HG03066 (cell line): ENCODE measurements around the gene SHISA2.

Source experiments
- ATAC-seq: cut with Tn5 transposase; IDR thresholded peaks from one replicate; pipeline ENCODE4 v1.9.1; 2021; ENCODE audit warnings: low read depth; ENCODE audit not compliant: unreplicated experiment

Gene SHISA2

DNA sequence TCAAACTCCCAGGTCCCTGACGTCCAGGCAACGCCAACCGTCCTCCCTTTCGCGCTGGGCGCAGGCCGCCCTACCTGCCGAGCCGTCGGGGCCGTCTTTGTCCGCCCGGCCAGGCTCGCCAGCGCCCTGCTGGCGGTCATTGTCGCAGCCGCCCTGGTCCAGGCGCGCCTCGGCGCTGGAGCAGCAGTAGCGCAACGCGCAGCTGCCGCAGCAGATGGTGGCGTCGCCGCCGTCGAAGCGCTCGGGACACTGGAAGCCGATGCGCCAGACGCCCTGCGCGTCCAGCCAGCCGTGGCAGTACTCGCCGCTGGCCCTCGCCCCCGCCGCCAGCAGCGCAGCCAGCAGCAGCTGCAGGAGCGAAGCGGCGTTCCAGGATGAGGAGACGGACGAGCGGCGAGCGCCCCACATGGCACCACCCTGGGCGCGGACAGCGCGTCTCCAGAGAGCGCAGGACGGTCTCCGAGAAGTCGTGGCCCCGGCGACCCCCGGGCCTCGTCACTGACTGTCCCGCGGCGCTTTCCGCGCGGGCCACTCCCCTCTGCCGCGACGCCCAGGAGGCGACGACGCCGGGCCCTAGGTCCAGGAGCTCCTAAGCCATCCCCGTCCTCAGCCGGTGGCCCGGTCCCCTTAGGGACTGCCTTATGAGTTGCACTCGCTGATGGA lies 1.1 kb downstream of the SHISA2 start:
- no peak for ATAC-seq

DNA sequence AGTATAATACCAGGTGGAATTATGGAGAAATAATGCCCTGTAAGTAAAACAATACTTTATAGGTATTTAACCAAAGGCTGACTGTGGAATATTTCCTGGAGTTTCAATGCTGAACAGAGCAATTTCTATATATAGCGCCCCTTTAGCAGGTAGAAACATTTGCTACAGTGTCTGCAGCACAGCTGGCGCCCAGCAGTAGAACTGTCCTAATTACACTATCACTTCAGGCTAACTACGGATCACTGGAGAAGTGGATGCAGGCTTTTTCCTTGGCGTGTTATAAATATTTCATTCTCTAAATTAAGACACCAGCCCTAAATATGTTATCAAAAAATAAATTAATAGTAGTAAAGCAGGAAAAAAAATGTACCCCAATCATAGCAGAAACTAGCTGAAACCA lies 3.1 kb downstream of the SHISA2 start:
- ATAC-seq = no peak

DNA sequence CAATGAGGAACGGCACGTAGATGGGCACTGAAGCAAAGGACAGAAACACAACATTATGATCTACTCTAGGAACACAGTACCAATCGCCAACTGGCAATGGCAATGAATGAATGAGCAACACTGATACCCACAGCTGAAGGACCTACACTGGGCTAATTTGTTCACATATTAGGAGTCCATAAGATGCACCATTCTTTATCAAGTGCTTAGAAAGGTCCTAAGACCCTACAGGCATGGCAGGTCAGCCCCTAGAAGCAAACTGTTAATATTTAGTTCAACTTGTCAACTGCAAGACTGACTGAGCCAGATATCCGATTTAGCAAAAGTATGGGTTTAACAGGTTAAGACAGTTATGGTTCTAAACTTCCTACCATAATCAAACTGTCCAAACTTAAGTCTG lies 4.8 kb downstream of the SHISA2 start:
- no peak for ATAC-seq

DNA sequence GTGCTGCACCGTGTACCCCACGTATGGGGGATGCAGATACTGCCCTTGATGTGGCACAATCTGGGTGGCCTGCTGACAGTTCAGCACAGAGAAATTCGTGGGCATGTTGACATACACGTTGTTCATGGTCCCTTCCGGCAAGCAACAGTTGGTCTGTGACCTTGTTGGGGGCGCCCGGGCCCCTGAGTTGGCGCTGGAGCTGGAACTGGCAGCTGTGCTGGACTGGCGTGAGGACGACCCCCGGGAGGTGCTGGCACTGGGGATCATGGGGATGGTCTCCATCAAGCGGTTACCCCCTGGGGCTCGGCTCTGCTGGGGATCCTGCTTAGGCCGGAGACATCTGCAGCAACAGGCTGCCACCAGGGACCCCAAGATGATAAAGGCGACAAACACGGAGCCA lies 5.2 kb downstream of the SHISA2 start:
- ATAC-seq = no peak

DNA sequence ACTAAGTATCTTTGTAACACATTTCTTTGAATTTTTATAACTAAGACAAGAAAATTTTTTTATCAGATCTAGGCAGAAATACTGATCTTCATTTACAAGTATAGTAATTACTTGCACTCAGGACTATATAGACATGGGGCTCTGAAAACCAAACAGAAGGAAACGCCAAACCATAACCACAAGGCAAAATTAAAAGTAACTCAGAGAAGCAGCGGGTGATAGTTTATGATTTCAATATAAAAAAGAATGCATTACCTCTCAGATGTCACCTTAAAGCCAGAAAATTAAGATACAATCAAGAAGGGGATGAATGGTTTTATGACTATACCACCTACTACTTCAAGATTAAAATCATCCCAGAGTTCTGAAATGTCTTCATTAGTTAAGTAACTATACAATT lies 6.7 kb downstream of the SHISA2 start:
- no peak for ATAC-seq

DNA sequence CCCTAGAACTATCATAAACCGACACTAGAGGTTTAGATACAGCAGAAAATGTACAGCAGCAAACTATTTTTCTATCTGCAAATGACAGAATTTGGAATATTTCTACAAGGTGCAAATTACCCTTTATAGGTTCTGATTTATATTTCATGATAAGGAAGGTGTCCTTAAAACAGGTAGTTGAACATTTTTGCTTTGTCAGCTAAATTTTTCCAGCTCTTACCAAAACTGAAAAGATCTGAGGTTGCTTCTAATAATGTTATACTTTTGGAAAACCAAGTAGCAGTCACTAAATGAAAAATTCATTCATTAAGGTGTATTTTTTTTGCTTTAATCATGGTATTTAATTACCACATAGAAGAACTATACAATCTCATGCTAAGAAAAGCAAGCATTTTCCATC lies 9.0 kb downstream of the SHISA2 start:
- ATAC-seq = no peak

DNA sequence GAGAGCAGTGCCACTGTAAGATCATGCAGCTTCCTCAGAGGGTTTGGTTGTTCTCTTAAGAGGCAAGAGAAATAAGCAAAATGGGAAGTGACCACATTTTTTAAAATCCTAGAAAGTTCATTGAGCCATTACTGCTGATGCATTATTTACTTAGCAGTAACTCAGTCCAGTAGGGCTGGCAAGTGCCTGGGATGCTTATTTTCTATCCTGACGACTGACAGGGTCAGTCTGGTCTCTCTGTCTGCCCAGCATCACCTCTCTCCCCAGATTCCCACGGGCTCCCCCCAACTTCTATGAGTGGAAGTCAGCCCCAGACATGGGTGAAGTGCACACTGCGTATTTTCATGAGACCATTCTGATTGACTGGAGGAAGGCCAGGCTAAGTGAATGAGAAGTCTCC lies 10.4 kb downstream of the SHISA2 start:
- ATAC-seq = no peak

DNA sequence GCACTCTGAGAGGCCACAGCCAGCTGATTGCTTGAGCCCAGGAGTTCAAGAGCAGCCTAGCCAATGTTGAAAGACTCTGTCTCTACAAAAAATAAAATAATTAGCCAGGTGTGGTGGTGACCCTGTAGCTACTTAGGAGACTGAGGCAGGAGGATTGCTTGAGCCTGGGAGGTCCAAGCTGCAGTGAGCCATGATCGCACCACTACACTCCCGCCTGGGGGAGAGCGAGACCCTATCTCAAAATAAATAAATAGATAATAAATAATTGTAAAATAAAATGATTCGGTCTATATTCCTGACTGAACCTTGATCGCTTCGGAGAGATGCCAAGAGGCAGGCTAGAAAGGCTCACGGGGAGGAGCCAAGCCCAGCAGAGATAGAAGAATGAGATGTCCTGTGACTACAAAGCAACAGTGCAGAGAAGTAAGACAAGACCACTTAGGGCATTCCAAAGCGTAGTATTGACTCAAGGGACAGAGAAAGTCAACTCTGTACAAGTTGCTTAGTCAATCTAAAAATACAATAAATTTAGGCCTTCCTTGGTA lies 12.8 kb downstream of the SHISA2 start:
- ATAC-seq = no peak

DNA sequence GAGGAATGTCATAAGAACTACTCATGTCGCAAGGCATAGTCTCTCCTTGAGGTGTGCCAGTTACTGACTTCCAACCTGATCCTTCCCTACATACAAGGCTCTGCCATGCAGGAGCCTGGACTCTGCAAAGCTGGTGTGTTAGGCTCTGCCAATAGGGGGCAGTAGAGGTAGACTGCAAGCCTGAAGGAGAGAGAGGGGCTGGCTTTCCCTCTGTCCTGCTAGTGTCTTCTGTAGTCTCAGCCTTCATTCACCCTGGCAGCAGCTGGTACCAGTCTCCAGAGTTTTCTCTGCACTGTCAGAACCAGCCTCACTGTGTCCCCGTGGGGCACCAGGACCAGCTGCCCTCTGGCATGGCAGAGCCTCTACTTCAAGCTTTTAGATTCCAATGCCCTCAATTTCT lies 14.5 kb downstream of the SHISA2 start:
- no peak for ATAC-seq

DNA sequence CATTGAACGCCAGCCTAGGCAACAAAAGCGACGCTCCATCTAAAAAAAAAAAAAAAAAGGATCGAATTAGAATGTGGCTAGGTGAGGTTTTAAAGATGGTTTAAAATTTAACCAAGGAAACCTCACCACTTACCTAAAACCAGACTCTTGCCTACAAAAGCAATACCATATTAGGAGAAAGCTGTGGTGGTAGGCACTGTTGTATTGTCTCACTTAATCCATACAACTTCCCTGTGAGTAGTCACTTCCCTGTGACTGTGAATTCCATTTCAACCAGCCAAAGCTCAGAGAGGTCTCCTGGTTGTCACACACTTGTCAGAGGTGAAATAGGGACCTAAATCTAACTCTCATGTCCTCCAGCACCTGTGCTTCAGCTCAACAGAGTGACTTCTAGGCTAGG lies 15.4 kb downstream of the SHISA2 start:
- ATAC-seq = no peak

DNA sequence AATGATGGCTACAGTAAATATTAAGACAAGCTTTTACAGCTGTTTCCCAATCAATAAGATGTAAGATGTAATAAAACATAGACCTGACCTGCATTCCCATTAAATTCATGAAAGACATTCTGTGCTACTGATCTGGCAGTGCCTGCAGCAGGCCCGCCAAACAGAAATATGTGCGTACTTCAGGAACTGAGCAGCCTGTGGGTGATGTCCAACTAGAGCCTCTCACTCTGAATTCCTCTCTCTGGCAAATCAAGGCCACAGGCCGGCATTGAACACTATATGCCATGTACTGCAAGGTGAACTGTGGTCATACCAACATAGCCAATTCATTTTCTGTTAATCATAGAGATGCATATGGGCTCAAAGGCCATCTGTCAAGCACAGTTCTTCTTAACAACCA lies 17.8 kb downstream of the SHISA2 start:
- no peak for ATAC-seq

DNA sequence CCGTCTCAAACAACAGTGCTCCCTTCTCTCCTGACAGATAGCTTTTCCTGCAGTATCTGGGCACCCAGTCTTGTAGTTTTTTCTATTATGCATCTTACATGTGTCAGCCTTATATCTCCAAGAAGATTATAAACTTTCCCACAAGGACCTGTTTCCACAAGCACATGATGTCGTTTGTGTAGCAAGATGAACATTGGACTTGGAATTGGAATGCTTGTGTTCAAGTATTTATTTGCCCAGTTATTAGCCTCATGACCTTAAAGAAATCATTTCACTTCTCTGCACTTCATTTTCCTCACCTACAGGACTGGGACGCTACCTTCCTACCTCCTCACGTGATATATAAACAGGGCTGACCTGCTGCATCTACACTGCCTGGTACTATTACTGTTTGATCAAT lies 21.5 kb downstream of the SHISA2 start:
- ATAC-seq = no peak

DNA sequence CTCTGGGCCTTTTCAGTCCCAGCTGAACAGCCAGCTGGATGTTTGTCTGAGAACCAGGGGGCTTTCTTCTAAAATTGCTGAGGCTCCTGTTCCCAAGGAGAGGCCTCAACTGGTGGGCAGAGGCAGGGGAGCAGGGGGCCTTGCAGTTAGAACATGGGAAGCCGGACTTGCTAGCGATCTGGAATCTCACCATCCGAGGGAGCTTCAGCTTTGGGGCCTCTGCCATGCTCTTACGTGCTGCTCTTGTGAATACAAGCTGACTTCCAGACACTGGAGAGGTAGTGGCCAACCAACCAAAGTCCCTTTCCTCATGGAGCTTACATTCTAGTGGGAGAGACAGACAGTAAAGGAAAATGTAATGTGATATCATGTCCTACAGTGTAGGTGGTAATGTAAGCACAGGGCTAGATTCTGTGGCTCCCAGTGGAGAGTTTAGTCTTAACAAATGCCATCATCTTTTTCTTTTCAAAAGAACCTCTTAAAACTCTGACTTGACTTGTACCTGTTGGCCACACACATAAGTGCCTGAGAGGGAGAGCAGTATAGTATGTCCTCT lies 22.2 kb downstream of the SHISA2 start:
- no peak for ATAC-seq

DNA sequence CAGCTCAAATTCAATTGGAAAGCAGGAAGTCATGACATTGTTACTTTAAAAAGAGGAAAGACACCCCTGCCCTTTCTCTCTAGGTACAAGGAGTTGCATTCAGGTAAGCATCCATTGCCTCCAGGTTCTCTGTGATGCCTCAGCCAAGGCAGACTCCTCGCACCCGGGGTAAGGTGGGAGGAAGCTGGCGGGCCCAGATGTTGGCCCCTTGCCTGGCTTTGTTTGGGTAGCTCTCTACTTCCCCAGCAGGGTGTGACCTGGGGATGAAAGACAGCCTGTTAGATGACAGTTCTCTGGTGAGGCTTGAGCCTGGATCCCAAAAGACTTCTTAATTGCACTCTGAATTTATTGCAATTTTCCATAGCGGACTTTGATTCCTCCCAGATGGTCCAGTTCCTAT lies 25.6 kb downstream of the SHISA2 start:
- ATAC-seq = no peak

DNA sequence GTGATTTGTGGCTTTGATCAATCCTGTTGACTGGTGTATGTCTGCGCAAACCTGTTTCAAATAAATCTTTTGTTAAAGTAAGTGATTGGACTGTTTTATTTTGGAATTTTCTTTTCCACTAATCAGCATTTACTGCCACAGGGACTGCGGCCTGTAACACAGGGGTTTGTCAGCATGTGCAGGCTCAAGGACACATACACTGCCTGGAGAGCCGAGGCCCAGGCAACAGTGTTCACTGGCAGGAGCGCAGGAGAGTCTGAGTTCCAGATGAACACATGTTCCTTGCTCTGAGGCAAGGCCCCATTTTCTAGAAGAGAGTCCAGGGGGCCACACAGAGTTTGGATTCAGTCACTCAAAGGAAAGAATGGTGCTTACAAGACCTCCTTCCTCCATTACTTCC lies 26.0 kb downstream of the SHISA2 start:
- no peak for ATAC-seq

DNA sequence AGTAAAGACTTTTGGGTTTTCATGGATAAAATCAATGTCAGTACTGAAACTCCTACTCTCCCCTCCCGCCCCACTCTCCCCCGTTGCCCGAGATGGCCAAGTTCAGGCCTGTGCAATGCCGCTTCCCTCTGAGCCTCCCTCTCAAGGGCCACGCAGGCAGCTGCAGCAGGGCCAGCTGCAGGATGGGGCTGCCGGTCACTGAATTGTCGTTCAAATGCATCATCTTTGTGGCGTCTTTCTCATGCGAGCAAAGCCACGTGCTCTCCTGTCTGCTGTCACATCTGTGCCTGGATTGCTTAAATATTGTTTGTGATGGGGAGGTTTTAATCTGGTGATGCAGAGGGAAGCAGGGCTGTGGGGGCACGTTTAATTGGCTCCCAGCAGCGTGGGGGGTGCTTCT lies 26.6 kb downstream of the SHISA2 start:
- no peak for ATAC-seq

DNA sequence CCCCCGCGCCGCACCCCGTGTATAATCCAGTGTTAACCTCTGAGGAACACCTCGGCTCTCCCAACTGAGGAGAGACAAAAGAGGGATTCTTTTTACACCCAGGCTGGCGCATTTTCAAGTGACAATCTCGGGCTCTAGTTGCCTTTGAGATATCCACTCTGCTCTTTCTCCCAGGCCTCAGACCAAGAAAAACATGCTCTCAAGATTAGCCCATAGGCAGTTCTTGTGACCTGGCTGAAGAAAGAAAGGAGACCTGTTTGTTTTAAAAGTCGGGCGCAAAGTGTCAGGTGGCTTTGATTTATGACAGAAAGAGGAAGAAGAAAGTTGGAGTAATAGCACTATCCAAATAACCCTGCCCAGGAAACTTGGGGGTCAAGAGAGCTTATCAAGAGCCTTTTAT lies 27.3 kb downstream of the SHISA2 start:
- ATAC-seq = no peak

DNA sequence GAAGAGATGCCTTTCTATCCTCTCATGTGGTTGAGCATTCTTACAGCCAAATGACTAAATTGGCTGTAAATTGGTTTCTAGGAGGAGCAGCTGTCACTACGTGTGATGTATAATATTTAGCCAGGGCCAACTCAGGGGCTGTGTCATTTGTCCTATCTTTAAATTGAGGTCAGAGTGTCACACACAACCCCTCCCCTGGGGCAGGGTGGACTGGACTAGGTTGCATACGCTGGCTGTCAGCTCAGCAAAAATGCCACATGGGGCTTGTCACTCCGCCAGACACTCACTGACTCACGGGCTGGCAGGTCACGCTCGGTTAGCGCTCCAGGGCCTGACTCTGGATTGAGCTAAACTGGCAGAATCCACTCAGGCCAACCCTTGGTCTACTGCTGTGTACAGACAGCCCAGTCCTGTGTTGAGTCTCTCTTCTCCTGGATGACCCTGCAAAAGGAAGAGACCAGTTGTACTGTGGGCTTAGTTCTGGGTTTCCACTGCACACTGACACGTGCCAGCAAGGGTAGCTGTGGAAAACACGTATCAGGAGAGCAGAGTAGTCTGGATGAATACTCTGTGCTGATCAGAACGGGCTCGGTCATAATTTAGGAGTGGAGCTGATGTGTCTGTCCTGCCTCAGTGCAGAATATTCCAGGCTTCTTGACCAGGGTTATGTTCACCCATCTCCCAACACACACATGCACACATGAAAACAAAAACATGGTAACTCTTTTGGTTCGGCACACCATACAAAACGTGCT lies 29.1 kb downstream of the SHISA2 start:
- no peak for ATAC-seq

DNA sequence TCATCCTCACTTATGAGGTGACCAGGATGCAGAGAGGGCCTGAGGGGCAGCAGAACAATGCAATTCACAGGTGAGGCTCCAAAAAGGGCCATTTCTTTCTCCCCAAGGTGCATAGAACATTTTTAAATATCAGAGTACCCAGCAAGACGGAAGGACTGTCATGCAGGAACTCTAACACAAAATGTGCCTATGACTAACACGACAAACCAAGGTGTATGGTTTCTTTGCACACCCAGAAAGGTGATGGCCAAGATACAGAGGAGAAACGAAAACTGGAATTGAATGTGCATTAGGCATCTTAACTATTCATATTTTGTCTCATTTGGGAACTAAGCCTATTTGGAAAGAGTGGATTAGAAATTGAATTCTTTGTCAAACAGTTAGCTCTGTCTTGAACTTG lies 29.9 kb downstream of the SHISA2 start:
- no peak for ATAC-seq

DNA sequence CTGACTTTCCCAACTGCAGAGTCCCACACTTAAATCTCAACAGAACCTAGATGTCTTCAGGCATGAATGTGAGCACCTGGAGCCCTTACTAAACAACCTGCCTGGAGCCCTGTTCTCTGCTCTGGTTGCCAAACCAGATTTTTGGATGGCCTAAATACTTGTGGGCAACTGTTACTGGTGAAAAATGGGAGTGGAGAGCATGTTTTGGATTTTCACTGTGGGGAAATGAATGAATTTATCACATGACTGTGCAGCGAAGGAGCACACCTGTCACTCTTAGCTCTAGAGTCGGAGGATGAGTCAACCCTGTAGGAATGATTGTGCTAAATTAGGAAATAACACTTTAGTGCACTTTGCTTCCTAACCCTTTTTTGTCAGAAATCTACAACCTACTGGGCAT lies 30.3 kb downstream of the SHISA2 start:
- ATAC-seq = no peak

DNA sequence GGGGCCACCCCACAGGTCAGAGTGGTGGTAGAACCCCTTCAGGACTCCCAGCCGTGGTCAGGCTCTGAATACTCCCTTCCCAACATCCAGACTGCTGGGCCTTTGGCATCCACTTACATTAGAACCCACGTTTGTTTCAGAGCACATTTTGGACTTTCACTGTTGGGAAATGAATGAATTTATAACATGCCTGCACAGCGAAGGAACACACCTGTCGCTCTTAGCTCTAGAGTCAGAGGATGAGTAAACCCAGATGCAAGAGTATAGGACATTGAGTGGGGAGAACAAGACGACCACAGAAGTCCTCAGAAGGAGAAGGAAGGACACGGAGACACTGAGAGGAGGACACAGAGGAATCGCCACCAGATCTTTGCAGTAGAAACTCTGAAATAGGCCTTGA lies 30.9 kb downstream of the SHISA2 start:
- ATAC-seq = no peak
